CD4-positive, alpha-beta T cell (primary cell): ENCODE measurements around the gene FBXL20. TPM values are rescaled to one million over a fixed set of nuclear protein-coding genes. Genes with fewer than 3 reads are reported as not detected.

ENCODE experiments used
- ATAC-seq: fragments of 200-7000 bp; cut with Tn5 transposase; one replicate; pipeline ENCODE4 v1.10.0; 2022; ENCODE audit warnings: mild to moderate bottlenecking; ENCODE audit not compliant: poor library complexity
- CTCF ChIA-PET: fragments of 350-600 bp; sonication (Branson Sonifier 250); formaldehyde crosslinking; loops from one replicate; lab custom pipeline; 2021; ENCODE audit warnings: antibody characterized with exemption, inconsistent platforms; lab: Charles Lee
- POLR2A ChIA-PET: fragments of 350-600 bp; sonication (Branson Sonifier 250); formaldehyde crosslinking; loops from one replicate; lab custom pipeline; 2021; ENCODE audit warnings: antibody characterized with exemption, inconsistent platforms; lab: Charles Lee
- DNase-seq, 14 experiments: peaks; one replicate each; pipeline ENCODE4 v3.0.0-alpha.2; 2013 to 2020; ENCODE audit warnings: mixed read lengths in 2 of 14
- H3K27ac ChIP-seq, 2 donors: one replicate each; pipeline versions ENCODE4 v1.5.1 to v1.7.0; 2013; ENCODE audit warnings: low read length in 2 of 2, low read depth in 1 of 2, mild to moderate bottlenecking in 1 of 2
- H3K27me3 ChIP-seq, 2 experiments: 1 replicate in 1 of 2; 2 replicates in 1 of 2; pipeline versions ENCODE4 v1.6.1 to v1.7.0; 2013; ENCODE audit warnings: low read length in 2 of 2, control low read depth in 1 of 2, mild to moderate bottlenecking in 1 of 2, moderate library complexity in 1 of 2; ENCODE audit not compliant: insufficient read depth in 2 of 2, control insufficient read depth in 1 of 2
- H3K36me3 ChIP-seq: one replicate; pipeline ENCODE4 v1.6.1; 2013; ENCODE audit warnings: low read length, control low read depth; ENCODE audit not compliant: insufficient read depth
- H3K4me1 ChIP-seq: one replicate; pipeline ENCODE4 v1.6.1; 2013; ENCODE audit warnings: low read length, control low read depth; ENCODE audit not compliant: insufficient read depth
- H3K4me3 ChIP-seq: one replicate; pipeline ENCODE4 v1.5.1; 2013; ENCODE audit warnings: mild to moderate bottlenecking, low read length, moderate library complexity
- H3K9me3 ChIP-seq, 2 experiments: 1 replicate in 1 of 2; 2 replicates in 1 of 2; pipeline versions ENCODE4 v1.6.1 to v1.7.0; 2013; ENCODE audit warnings: low read length in 2 of 2, mild to moderate bottlenecking in 2 of 2, control low read depth in 1 of 2, moderate library complexity in 1 of 2; ENCODE audit not compliant: control insufficient read depth in 1 of 2, insufficient read depth in 1 of 2
- H3K27ac Mint-ChIP-seq: one replicate; pipeline ENCODE4 v1.8.0; 2020; ENCODE audit warnings: mixed read lengths
- H3K27me3 Mint-ChIP-seq: one replicate; pipeline ENCODE4 v1.8.0; 2021; ENCODE audit warnings: mixed read lengths
- H3K36me3 Mint-ChIP-seq: one replicate; pipeline ENCODE4 v1.8.0; 2021; ENCODE audit warnings: low read depth, mixed read lengths
- H3K4me1 Mint-ChIP-seq: one replicate; pipeline ENCODE4 v1.8.0; 2021; ENCODE audit warnings: low read depth, mixed read lengths
- H3K4me3 Mint-ChIP-seq: one replicate; pipeline ENCODE4 v1.8.0; 2020; ENCODE audit warnings: mild to moderate bottlenecking, mixed read lengths
- H3K9me3 Mint-ChIP-seq: one replicate; pipeline ENCODE4 v1.8.0; 2020; ENCODE audit warnings: mixed read lengths
- intact Hi-C, 2 experiments: fragments of 100-400 bp; cut with DNase I in 1 of 2; cut with micrococcal nuclease in 1 of 2; formaldehyde crosslinking; loops; one replicate each; pipeline versions ENCODE4 v1.15.1 to v1.9.0; 2023 to 2025; cut with DNase I, micrococcal nuclease
- total RNA-seq, 174 experiments: library from RNA in 2 of 174; stranded (reverse) in 2 of 174; gene quantifications; one replicate each; pipeline ENCODE4 v1.2.3 and lab custom pipeline; 2021 to 2026
- TF ChIP-seq, protein P1 (sequence below): fragments of 200-600 bp; IDR thresholded peaks from one replicate; pipeline ENCODE4 v1.8.0; 2022; ENCODE audit warnings: antibody characterized with exemption, mild to moderate bottlenecking

Gene FBXL20
- total RNA-seq, 2 experiments from 2014 or later: 16.7 to 17.1 TPM

DNA sequence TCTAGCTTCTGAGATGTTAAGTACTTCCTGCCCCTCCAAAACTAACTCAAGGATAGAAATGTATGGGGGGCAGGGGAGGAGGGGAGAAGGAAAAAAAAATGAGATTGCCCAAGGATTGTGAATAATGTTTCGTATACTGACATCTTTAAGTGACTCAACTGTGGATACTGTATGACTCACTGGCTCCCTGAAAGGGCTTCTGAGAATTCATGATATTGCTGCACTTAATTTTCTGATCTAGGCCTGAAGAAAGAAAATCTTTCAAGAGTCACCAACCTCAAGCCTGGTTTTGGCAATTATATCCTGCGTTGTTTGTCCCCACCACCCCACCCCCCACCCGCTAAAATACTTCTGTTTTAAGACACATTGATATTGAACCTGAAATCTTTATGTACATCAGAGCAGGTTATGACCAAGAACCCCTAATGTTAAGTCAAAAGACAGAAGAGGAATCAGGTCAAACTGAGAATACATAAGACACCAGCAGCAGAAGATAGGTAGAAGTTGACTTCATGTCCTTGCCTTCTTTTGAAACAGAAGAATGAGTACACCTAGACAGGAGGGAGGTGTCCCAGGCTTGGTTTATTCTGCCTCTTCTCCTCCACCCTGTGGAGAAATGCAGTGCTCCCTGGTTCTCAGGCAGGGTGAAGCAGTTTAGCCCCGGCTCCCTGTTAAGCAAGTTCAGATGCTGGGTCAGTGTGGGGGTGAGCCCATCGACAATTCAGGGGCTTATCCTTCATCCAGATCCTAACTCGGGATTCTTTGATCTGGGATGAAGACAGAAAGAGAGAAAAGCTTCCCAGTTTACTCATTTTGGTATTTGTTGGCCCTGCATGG, 3.3 kb upstream of the FBXL20 start:
- ChIA-PET POLR2A (no interaction called here), CTCF (no interaction called here)
- intact Hi-C loops: loop anchor here in 1 of 2 experiments (10.0 kb wide), 1 partner anchor 600 kb away; no protein-coding TSS in a partner anchor
- TF ChIP-seq, protein P1, sequence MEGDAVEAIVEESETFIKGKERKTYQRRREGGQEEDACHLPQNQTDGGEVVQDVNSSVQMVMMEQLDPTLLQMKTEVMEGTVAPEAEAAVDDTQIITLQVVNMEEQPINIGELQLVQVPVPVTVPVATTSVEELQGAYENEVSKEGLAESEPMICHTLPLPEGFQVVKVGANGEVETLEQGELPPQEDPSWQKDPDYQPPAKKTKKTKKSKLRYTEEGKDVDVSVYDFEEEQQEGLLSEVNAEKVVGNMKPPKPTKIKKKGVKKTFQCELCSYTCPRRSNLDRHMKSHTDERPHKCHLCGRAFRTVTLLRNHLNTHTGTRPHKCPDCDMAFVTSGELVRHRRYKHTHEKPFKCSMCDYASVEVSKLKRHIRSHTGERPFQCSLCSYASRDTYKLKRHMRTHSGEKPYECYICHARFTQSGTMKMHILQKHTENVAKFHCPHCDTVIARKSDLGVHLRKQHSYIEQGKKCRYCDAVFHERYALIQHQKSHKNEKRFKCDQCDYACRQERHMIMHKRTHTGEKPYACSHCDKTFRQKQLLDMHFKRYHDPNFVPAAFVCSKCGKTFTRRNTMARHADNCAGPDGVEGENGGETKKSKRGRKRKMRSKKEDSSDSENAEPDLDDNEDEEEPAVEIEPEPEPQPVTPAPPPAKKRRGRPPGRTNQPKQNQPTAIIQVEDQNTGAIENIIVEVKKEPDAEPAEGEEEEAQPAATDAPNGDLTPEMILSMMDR: no peak
- H3K27me3 ChIP-seq: no peaks in the 10 kb centered on the region
- H3K4me1 ChIP-seq: peaks cover 10% of the 10 kb centered on the region
- peaks cover 25% of the 10 kb centered on the region for H3K4me1 Mint-ChIP-seq
- H3K36me3 Mint-ChIP-seq: peaks cover 36% of the 10 kb centered on the region
- H3K27ac ChIP-seq: no peak overlapping the region
- H3K36me3 ChIP-seq: peaks cover 24% of the 10 kb centered on the region
- peak overlapping the region; percentile 56 for H3K4me3 Mint-ChIP-seq
- no peaks in the 10 kb centered on the region for H3K9me3 ChIP-seq
- no peaks in the 10 kb centered on the region for H3K9me3 Mint-ChIP-seq
- ATAC-seq (no peak), DNase-seq (peak in 2 of 14 experiments; percentile 5 to 22)
- peak overlapping the region; percentile 36 for H3K27ac Mint-ChIP-seq
- no peak overlapping the region for H3K4me3 ChIP-seq
- H3K27me3 Mint-ChIP-seq: no peaks in the 10 kb centered on the region

DNA sequence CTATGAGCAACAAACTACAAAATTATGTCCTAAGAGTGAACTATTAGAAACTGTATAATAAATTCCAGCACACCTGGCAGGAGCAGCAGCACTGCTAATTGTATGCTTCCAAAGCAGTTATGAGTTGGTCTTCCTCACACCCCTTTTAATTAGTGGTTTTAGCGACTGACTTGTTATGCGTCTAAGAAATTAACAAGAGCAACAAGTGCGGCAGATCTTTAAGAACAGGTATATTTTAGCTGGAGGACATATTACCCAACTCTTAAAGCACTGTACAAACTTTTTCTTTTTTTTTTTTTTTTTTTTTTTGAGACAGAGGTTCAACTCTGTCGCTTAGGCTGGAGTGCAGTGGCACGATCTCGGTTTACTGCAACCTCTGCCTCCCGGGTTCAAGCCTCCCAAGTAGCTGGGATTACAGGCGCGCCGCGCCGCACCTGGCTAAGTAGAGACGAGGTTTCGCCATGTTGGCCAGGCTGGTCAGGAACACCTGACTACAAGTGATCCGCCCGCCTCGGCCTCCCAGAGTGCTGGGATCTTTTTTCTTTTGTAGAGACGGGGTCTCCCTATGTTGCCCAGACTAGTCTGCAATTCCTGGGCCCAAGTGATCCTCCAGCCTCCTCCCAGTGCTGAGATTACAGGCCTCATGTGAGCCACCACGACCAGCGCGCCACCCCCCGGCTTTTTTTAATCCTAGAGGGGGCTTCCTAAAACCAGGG, 1.6 kb upstream of the FBXL20 start:
- no peaks in the 10 kb centered on the region for H3K9me3 ChIP-seq
- H3K27me3 ChIP-seq: no peaks in the 10 kb centered on the region
- intact Hi-C loops: loop anchor here in 1 of 2 experiments (10.0 kb wide), 1 partner anchor 598 kb away; no protein-coding TSS in a partner anchor
- TF ChIP-seq, protein P1: no peak
- ChIA-PET POLR2A (interaction anchor here (0.7 to 3.3 kb wide), 5 partner anchors 11 to 203 kb away, joined by 5 to 32 read pairs (median 5); partner anchors contain the start of genes CDK12, MED1 and RPL19), CTCF (interaction anchor here (1.2 kb wide), 1 partner anchor 48 kb away, joined by 3 read pairs; the partner anchor contains the start of gene MED1)
- peak overlapping the region; percentile 100 for H3K4me3 Mint-ChIP-seq
- H3K27ac Mint-ChIP-seq: peak overlapping the region; percentile 98
- peak in 1 of 14 experiments; percentile 24 for DNase-seq
- H3K4me1 ChIP-seq: peaks cover 10% of the 10 kb centered on the region
- peaks cover 7% of the 10 kb centered on the region for H3K36me3 ChIP-seq
- peaks cover 31% of the 10 kb centered on the region for H3K4me1 Mint-ChIP-seq
- H3K27me3 Mint-ChIP-seq: no peaks in the 10 kb centered on the region
- H3K9me3 Mint-ChIP-seq: no peaks in the 10 kb centered on the region
- no peak overlapping the region for H3K27ac ChIP-seq
- peaks cover 19% of the 10 kb centered on the region for H3K36me3 Mint-ChIP-seq
- H3K4me3 ChIP-seq: no peak overlapping the region
- no peak for ATAC-seq

DNA sequence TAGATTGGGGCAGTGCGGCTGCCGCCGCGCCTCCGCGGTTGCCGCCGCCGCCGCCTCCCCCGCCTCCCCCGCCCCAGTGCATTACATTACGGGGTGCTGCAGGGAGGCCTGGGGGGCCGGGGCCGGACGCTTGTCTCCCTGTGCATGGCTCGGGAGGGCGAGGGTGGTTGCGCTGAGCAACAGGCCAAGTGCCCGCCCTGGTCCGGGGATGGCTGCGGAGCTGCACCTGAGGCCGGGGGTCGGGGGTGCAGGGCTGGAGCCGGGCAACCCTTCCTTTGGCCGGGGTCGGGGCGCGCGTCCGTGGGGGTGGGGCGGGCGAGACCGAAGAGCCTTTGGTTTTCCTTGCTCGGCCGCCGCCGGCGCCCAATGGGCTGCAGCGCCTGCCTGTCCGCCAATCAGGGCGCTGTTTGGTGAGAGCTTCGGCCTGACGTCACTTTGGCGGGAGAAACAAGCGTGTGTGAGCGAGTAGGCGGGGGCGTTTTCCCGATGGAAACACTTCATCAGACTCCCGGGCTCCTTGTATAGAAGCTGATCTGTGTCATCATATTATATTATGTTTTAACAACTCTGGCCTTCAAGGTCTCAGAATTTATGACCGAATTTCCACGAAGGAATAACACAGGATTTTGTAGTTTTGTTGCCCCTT, 941 bp upstream of the FBXL20 start:
- Mint-ChIP-seq H3K4me3 (peak overlapping the region; percentile 100), H3K36me3 (peaks cover 17% of the 10 kb centered on the region), H3K27me3 (no peaks in the 10 kb centered on the region), H3K27ac (peak overlapping the region; percentile 98), H3K4me1 (peaks cover 34% of the 10 kb centered on the region), H3K9me3 (no peaks in the 10 kb centered on the region)
- peak overlapping the region; percentile 97 for H3K4me3 ChIP-seq
- CTCF ChIA-PET: interaction anchor here (1.2 kb wide), 1 partner anchor 49 kb away, joined by 3 read pairs; the partner anchor contains the start of gene MED1
- no peaks in the 10 kb centered on the region for H3K27me3 ChIP-seq
- intact Hi-C loops: loop anchor here in 1 of 2 experiments (10.0 kb wide), 1 partner anchor 598 kb away; no protein-coding TSS in a partner anchor
- TF ChIP-seq, protein P1: no peak
- DNase-seq (peak; percentile 64 to 92 (median 78)), ATAC-seq (peak; percentile 54)
- peak overlapping the region in 1 of 2 donors; percentile 72 for H3K27ac ChIP-seq
- peaks cover under 1% of the 10 kb centered on the region for H3K36me3 ChIP-seq
- H3K4me1 ChIP-seq: peaks cover 13% of the 10 kb centered on the region
- no peaks in the 10 kb centered on the region for H3K9me3 ChIP-seq
- POLR2A ChIA-PET: interaction anchor here (0.6 to 3.3 kb wide), 6 partner anchors 12 to 202 kb away, joined by 3 to 32 read pairs (median 5); partner anchors contain the start of genes CDK12, MED1 and RPL19
